Esophagus squamous epithelium (tissue), 4 donors: ENCODE data around the gene TEAD1.

Experiments used
- POLR2A ChIP-seq, 4 donors: fragments of 450-650 bp; IDR thresholded peaks; one replicate each; pipeline ENCODE4 v1.6.1; 2017; ENCODE audit warnings: antibody characterized with exemption in 4 of 4, mild to moderate bottlenecking in 4 of 4, moderate library complexity in 3 of 4
- TF ChIP-seq, protein P1 (sequence below), 6 experiments: fragments of 450-650 bp in 4 of 6; fragments of 200-600 bp in 2 of 6; sonication (generic) in 2 of 6; IDR thresholded peaks; one replicate each; pipeline ENCODE4 v1.5.1; 2016 to 2019; ENCODE audit warnings: antibody characterized with exemption in 6 of 6, mild to moderate bottlenecking in 4 of 6, moderate library complexity in 4 of 6

GRCh38 chr11:12768726-12769673 is 94.8 kb downstream of the TEAD1 start:
- TF ChIP-seq, protein P1, sequence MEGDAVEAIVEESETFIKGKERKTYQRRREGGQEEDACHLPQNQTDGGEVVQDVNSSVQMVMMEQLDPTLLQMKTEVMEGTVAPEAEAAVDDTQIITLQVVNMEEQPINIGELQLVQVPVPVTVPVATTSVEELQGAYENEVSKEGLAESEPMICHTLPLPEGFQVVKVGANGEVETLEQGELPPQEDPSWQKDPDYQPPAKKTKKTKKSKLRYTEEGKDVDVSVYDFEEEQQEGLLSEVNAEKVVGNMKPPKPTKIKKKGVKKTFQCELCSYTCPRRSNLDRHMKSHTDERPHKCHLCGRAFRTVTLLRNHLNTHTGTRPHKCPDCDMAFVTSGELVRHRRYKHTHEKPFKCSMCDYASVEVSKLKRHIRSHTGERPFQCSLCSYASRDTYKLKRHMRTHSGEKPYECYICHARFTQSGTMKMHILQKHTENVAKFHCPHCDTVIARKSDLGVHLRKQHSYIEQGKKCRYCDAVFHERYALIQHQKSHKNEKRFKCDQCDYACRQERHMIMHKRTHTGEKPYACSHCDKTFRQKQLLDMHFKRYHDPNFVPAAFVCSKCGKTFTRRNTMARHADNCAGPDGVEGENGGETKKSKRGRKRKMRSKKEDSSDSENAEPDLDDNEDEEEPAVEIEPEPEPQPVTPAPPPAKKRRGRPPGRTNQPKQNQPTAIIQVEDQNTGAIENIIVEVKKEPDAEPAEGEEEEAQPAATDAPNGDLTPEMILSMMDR (IDR thresholded peaks at IDR 0.05), result no peak
- TF ChIP-seq POLR2A (IDR thresholded peaks at IDR 0.05), result no peak
